Transverse colon (tissue), 4 donors: ENCODE data around the gene SLIT1. TPM values are rescaled to one million over a fixed set of nuclear protein-coding genes. Genes with fewer than 3 reads are reported as not detected.

Experiments
- DNase-seq: peaks from one replicate; pipeline ENCODE4 v3.0.0-alpha.2; 2019
- H3K27ac ChIP-seq, 4 donors: fragments of 200-600 bp; sonication (generic); 2 replicates each; pipeline ENCODE4 v1.5.1; 2016 to 2018; ENCODE audit warnings: inconsistent platforms in 4 of 4
- H3K27me3 ChIP-seq: fragments of 200-600 bp; sonication (generic); 2 replicates; pipeline ENCODE4 v1.5.1; 2017; ENCODE audit warnings: inconsistent platforms
- H3K36me3 ChIP-seq, 4 donors: fragments of 200-600 bp; sonication (generic); 2 replicates each; pipeline ENCODE4 v1.5.1; 2017 to 2019; ENCODE audit warnings: inconsistent platforms in 4 of 4
- H3K4me1 ChIP-seq, 4 donors: fragments of 200-600 bp; sonication (generic); 2 replicates each; pipeline ENCODE4 v1.5.1; 2017 to 2020; ENCODE audit warnings: inconsistent platforms in 4 of 4
- H3K4me3 ChIP-seq, 4 donors: fragments of 200-600 bp; sonication (generic); 1 replicate in 1 of 4; 2 replicates in 3 of 4; pipeline versions ENCODE4 v1.5.1 to v1.6.1; 2017 to 2019; ENCODE audit warnings: inconsistent platforms in 4 of 4
- H3K9me3 ChIP-seq, 2 donors: fragments of 200-600 bp; sonication (generic); 2 replicates each; pipeline ENCODE4 v1.5.1; 2017 to 2019; ENCODE audit warnings: inconsistent platforms in 2 of 2
- EP300 ChIP-seq: sonication (generic); formaldehyde crosslinking; IDR thresholded peaks from one replicate; pipeline ENCODE4 v1.6.1; 2017; ENCODE audit warnings: antibody characterized with exemption, low read depth
- POLR2A ChIP-seq: fragments of 450-650 bp; IDR thresholded peaks from one replicate; pipeline ENCODE4 v1.6.1; 2016; ENCODE audit warnings: antibody characterized with exemption, mild to moderate bottlenecking, moderate library complexity
- POLR2AphosphoS5 ChIP-seq, 3 donors: sonication (generic); formaldehyde crosslinking; IDR thresholded peaks; one replicate each; pipeline ENCODE4 v1.6.1; 2016; ENCODE audit warnings: antibody characterized with exemption in 3 of 3
- WGBS, 2 donors: methylation state at CpG; one replicate each; pipeline ENCODE4 v1.1.5; 2018; ENCODE audit warnings: low coverage in 1 of 2; 5-methylcytosine and 5-hydroxymethylcytosine counted together
- in situ Hi-C, 4 donors: fragments of 200-750 bp; cut with MboI; loops; one replicate each; pipeline versions ENCODE4 v1.15.0 to v1.15.1; 2017; ENCODE audit warnings: low sequenced_read_pairs in 3 of 4, low pct_ligation_motif_present in 1 of 4, low pct_unique_long_range_greater_than_20kb in 1 of 4
- intact Hi-C: fragments of 100-400 bp; cut with DNase I; formaldehyde crosslinking; loops from one replicate; pipeline ENCODE4 v1.15.1; 2023; ENCODE audit warnings: low total_unique reads
- total RNA-seq, 4 donors: library from RNA; depleted of rRNA; stranded (reverse); fragments of >200 nt; gene quantifications; one replicate each; pipeline ENCODE4 v1.1.0, GENCODE V29; 2016
- TF ChIP-seq, protein P1 (sequence below), 5 experiments: fragments of 200-600 bp in 3 of 5; fragments of 450-650 bp in 2 of 5; sonication (generic) in 3 of 5; IDR thresholded peaks; 1 replicate in 2 of 5; 2 replicates in 3 of 5; pipeline ENCODE4 v1.5.1; 2016 to 2017; ENCODE audit warnings: antibody characterized with exemption in 5 of 5, inconsistent platforms in 3 of 5, mild to moderate bottlenecking in 2 of 5, moderate library complexity in 1 of 5

The SLIT1 gene
- total RNA-seq, 4 donors from 2014 or later: 0.27 to 1.9 (median 0.32) TPM; not detected in 1

DNA sequence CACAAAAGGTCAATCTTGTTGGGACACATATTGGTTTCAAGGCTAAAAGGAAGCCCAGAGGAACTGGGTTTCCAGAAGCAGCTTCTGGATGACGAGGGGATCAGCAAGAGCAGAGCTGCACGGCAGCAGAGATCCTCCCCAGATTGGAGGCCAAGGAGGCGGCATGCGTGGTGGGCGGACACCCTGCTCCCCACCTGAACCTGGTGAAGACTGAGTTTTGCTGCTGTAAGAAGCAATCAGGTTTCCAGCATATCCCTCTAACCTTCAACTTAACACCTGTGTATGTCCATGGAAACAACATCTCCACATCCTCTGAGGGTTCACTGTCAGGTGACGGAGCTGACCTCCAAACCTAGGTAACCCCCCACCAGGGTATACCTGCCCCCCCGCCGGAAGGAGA is 35.1 kb downstream of the SLIT1 start:
- no peak for DNase-seq
- Histone ChIP-seq H3K4me1 (no peaks in the 10 kb centered on the region), H3K27me3 (no peaks in the 10 kb centered on the region), H3K36me3 (no peaks in the 10 kb centered on the region), H3K27ac (no peak overlapping the region), H3K4me3 (no peak overlapping the region), H3K9me3 (no peaks in the 10 kb centered on the region)
- TF ChIP-seq, protein P1, sequence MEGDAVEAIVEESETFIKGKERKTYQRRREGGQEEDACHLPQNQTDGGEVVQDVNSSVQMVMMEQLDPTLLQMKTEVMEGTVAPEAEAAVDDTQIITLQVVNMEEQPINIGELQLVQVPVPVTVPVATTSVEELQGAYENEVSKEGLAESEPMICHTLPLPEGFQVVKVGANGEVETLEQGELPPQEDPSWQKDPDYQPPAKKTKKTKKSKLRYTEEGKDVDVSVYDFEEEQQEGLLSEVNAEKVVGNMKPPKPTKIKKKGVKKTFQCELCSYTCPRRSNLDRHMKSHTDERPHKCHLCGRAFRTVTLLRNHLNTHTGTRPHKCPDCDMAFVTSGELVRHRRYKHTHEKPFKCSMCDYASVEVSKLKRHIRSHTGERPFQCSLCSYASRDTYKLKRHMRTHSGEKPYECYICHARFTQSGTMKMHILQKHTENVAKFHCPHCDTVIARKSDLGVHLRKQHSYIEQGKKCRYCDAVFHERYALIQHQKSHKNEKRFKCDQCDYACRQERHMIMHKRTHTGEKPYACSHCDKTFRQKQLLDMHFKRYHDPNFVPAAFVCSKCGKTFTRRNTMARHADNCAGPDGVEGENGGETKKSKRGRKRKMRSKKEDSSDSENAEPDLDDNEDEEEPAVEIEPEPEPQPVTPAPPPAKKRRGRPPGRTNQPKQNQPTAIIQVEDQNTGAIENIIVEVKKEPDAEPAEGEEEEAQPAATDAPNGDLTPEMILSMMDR (IDR thresholded peaks at IDR 0.05): no peak
- no peak for TF ChIP-seq EP300
- TF ChIP-seq POLR2A: no peak
- TF ChIP-seq POLR2AphosphoS5 (IDR thresholded peaks at IDR 0.05): no peak
- 74% methylated on average over 8 of the region's 8 CpGs; no CpG with 5 or more reads in 1 of the 2 donors for WGBS, 2 donors
- in situ Hi-C loops: no loop called here
- intact Hi-C loops: no loop called here

DNA sequence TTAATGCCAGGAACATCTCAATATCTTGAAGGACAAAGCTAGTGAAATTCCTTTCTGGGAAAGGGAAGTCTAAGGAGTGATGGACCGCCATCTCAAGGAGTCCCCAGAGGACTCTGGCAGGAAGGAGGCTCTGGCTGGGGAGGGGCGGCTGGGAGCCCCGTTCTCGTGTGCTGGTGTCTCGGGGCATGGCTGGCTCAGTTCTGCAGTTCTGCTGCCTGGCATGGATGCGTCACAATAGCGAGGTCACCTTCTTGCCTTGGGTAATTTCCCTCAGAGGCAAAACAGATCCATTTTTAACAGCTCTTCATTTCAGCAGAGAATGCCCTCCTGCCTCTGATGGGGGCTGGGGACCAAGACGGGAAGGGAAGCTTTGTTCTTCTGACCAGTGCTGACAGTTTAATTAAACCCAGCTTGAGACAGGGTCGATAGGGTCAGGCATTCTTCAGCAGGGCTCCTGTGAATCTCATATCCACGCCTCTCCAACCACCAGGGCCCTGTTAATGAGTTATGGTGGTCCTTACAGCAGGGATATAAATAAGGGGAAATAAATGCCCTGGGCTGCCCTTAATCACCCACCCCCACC is 35.7 kb downstream of the SLIT1 start:
- H3K36me3 ChIP-seq: no peaks in the 10 kb centered on the region
- H3K4me1 ChIP-seq: no peaks in the 10 kb centered on the region
- H3K27ac ChIP-seq: no peak overlapping the region
- TF ChIP-seq POLR2AphosphoS5 (IDR thresholded peaks at IDR 0.05) (no peak), EP300 (no peak), POLR2A (no peak)
- TF ChIP-seq, protein P1 (IDR thresholded peaks at IDR 0.05): no peak
- H3K27me3 ChIP-seq: no peaks in the 10 kb centered on the region
- intact Hi-C loops (no loop called here), in situ Hi-C loops (no loop called here)
- no peak overlapping the region for H3K4me3 ChIP-seq
- DNase-seq: no peak
- no peaks in the 10 kb centered on the region for H3K9me3 ChIP-seq
- 61% methylated on average over 10 of the region's 10 CpGs; no CpG with 5 or more reads in 1 of the 2 donors for WGBS, 2 donors

DNA sequence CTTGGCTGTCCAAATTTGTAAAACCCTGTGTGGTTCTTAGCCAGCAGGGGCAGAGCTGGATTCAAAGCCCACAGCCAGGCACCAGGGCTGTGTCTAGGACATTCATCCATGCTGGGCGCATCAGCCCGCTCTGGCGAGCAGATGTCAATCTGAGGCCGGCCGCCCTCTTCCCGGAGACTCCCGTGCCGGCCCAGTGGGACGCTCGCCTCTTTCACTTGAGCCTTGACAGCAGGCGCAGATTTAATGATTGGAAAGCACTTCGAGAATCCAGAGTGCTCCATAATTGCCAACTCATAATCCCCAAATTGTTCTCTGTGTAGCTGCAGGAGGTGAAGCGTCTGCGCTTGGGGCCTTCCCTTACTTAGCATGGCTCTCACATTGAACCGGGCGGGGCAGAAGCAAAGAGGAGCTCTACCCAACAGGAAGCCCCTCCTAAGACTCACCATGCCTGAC is 36.7 kb downstream of the SLIT1 start:
- no peak for TF ChIP-seq EP300
- TF ChIP-seq POLR2AphosphoS5 (IDR thresholded peaks at IDR 0.05): no peak
- no peak for TF ChIP-seq POLR2A
- TF ChIP-seq, protein P1 (IDR thresholded peaks at IDR 0.05): no peak
- H3K9me3 ChIP-seq: no peaks in the 10 kb centered on the region
- H3K4me3 ChIP-seq: no peak overlapping the region
- WGBS, 2 donors: 60 to 95% methylated on average over 1 to 16 of the region's 16 CpGs
- no peak overlapping the region for H3K27ac ChIP-seq
- DNase-seq: no peak
- H3K27me3 ChIP-seq: peaks cover 2% of the 10 kb centered on the region
- H3K36me3 ChIP-seq: no peaks in the 10 kb centered on the region
- H3K4me1 ChIP-seq: no peaks in the 10 kb centered on the region
- in situ Hi-C loops (no loop called here), intact Hi-C loops (no loop called here)

DNA sequence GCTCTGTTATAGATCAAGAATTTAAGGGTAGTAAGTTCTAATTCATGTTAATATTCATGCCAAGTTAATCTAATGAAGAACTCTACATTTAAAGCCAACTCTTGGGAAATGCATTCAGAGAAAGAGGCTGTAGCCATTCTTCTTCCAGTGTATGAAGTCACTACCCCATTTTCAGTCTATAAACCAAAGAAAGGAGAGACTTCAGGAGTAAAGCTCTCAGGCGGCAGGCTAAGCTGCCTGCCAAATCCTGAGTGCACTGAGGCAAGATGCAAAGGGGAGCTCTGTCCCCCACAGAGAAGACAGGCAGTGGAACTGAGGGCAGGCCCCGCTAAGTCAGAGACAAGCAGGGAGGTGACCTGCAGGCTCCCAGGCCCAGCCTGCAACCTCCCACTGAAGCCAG is 41.5 kb downstream of the SLIT1 start:
- Histone ChIP-seq H3K27me3 (peaks cover 39% of the 10 kb centered on the region), H3K36me3 (no peaks in the 10 kb centered on the region), H3K4me1 (no peaks in the 10 kb centered on the region), H3K9me3 (no peaks in the 10 kb centered on the region), H3K4me3 (no peak overlapping the region), H3K27ac (no peak overlapping the region)
- intact Hi-C loops: no loop called here
- WGBS, 2 donors: 66% methylated on average over 2 of the region's 2 CpGs; no CpG with 5 or more reads in 1 of the 2 donors
- no peak for DNase-seq
- TF ChIP-seq POLR2AphosphoS5 (IDR thresholded peaks at IDR 0.05) (no peak), POLR2A (no peak), EP300 (no peak)
- TF ChIP-seq, protein P1 (IDR thresholded peaks at IDR 0.05): no peak
- in situ Hi-C loops: no loop called here
